Measurements from ENCODE around the gene CYP4F8. TPM values are rescaled to one million over a fixed set of nuclear protein-coding genes. Genes with fewer than 3 reads are reported as not detected.

The CYP4F8 gene
- 1 to 10 TPM in 2 of 3 donors, not detected in 1; 2.6 to 5.0 TPM for total RNA-seq

- intact Hi-C loops (cut with DNase I; ENCODE audit: low total_unique reads), result loop anchor here (2.0 kb wide), 1 partner anchor 66 kb away; no protein-coding TSS in a partner anchor
- Histone ChIP-seq H3K4me1 (no peaks in the 10 kb centered on the region), H3K4me3 (no peak within 1 kb of the TSS), H3K27ac (no peak within 1 kb of the TSS), H3K9me3 (no peaks in the 10 kb centered on the region), H3K27me3 (peaks cover 0 to 15% of the 10 kb centered on the region in 2 donors), H3K36me3 (no peaks in the 10 kb centered on the region)
- DNase-seq (ENCODE audit: low spot score in 2 of 2), result peak in 1 of 2 donors; percentile 13
- no peak for TF ChIP-seq CTCF (IDR thresholded peaks at IDR 0.05)
- TF ChIP-seq POLR2A (IDR thresholded peaks at IDR 0.05), result no peak
- no peak for TF ChIP-seq POLR2AphosphoS5 (IDR thresholded peaks at IDR 0.05)
These were observed at the start of gene CYP4F8 for GRCh38 chr19:15614507-15615379. Gene CYP4F8 (plus strand): TSS chr19:15615218. CDS start chr19:15615617, 399 bp downstream.

- no peaks in the 10 kb centered on the region for H3K9me3 ChIP-seq
- DNase-seq (ENCODE audit: low spot score in 2 of 2), result no peak
- H3K4me1 ChIP-seq, result no peaks in the 10 kb centered on the region
- intact Hi-C loops (cut with DNase I; ENCODE audit: low total_unique reads), result no loop called here
- no peak for TF ChIP-seq POLR2AphosphoS5 (IDR thresholded peaks at IDR 0.05)
- TF ChIP-seq POLR2A (IDR thresholded peaks at IDR 0.05), result no peak
- no peak for TF ChIP-seq CTCF (IDR thresholded peaks at IDR 0.05)
- no peaks in the 10 kb centered on the region for H3K36me3 ChIP-seq
- H3K4me3 ChIP-seq, result no peak overlapping the region
- H3K27ac ChIP-seq, result no peak overlapping the region
- no peaks in the 10 kb centered on the region for H3K27me3 ChIP-seq
These were observed 44.6 kb upstream of the CYP4F8 start for GRCh38 chr19:15570420-15570819.

- H3K36me3 ChIP-seq, result no peaks in the 10 kb centered on the region
- TF ChIP-seq CTCF (IDR thresholded peaks at IDR 0.05) (no peak), POLR2A (IDR thresholded peaks at IDR 0.05) (no peak), POLR2AphosphoS5 (IDR thresholded peaks at IDR 0.05) (no peak)
- no peaks in the 10 kb centered on the region for H3K9me3 ChIP-seq
- no peak for DNase-seq (ENCODE audit: low spot score in 2 of 2)
- no peaks in the 10 kb centered on the region for H3K4me1 ChIP-seq
- intact Hi-C loops (cut with DNase I; ENCODE audit: low total_unique reads), result no loop called here
- no peaks in the 10 kb centered on the region for H3K27me3 ChIP-seq
- no peak overlapping the region for H3K4me3 ChIP-seq
- H3K27ac ChIP-seq, result no peak overlapping the region
These were observed 39.6 kb upstream of the CYP4F8 start for GRCh38 chr19:15575406-15575805.

GRCh38 chr19:15576526-15577156, 38.4 kb upstream of the CYP4F8 start:
- Histone ChIP-seq H3K36me3 (no peaks in the 10 kb centered on the region), H3K27ac (no peak overlapping the region), H3K9me3 (no peaks in the 10 kb centered on the region), H3K4me1 (no peaks in the 10 kb centered on the region), H3K27me3 (no peaks in the 10 kb centered on the region), H3K4me3 (no peak overlapping the region)
- intact Hi-C loops (cut with DNase I; ENCODE audit: low total_unique reads), result no loop called here
- TF ChIP-seq POLR2AphosphoS5 (IDR thresholded peaks at IDR 0.05) (no peak), CTCF (IDR thresholded peaks at IDR 0.05) (no peak), POLR2A (IDR thresholded peaks at IDR 0.05) (no peak)
- no peak for DNase-seq (ENCODE audit: low spot score in 2 of 2)

Measured in breast epithelium (tissue), 4 donors.